IMR-90 (cell line): ENCODE data around the gene FBXO34.

ENCODE experiments used
- BHLHE40 ChIP-seq: fragments of 150-350 bp; IDR thresholded peaks from 2 replicates; pipeline ENCODE4 v1.6.1; 2016; ENCODE audit warnings: mild to moderate bottlenecking, low read depth, low read length
- CEBPB ChIP-seq: IDR thresholded peaks from 2 replicates; pipeline ENCODE4 v1.6.1; 2012; ENCODE audit warnings: low read depth, low read length, improper control_type of control experiment
- CHD1 ChIP-seq: IDR thresholded peaks from 2 replicates; pipeline ENCODE4 v1.6.1; 2012; ENCODE audit warnings: low read depth, low read length, improper control_type of control experiment
- CTCF ChIP-seq: conservative IDR thresholded peaks from 2 replicates; pipeline ENCODE4 v1.5.1; 2012; ENCODE audit warnings: mild to moderate bottlenecking, low read depth, low read length, improper control_type of control experiment
- FOS ChIP-seq: fragments of 150-350 bp; IDR thresholded peaks from 2 replicates; pipeline ENCODE4 v1.6.1; 2016; ENCODE audit warnings: low read depth, low read length
- MAFK ChIP-seq: IDR thresholded peaks from 2 replicates; pipeline ENCODE4 v1.6.1; 2012; ENCODE audit warnings: low read depth, low read length, improper control_type of control experiment
- MXI1 ChIP-seq: IDR thresholded peaks from 2 replicates; pipeline ENCODE4 v1.6.1; 2012; ENCODE audit warnings: low read depth, mild to moderate bottlenecking, low read length, moderate library complexity, borderline replicate concordance
- POLR2A ChIP-seq: IDR thresholded peaks from 2 replicates; pipeline ENCODE4 v1.6.1; 2012; ENCODE audit warnings: mild to moderate bottlenecking, low read depth, low read length
- RCOR1 ChIP-seq: IDR thresholded peaks from 2 replicates; pipeline ENCODE4 v1.6.1; 2012; ENCODE audit warnings: mild to moderate bottlenecking, low read length, improper control_type of control experiment; ENCODE audit not compliant: insufficient replicate concordance
- SMC3 ChIP-seq: fragments of 150-350 bp; IDR thresholded peaks from 2 replicates; pipeline ENCODE4 v1.6.1; 2016; ENCODE audit warnings: low read depth, mild to moderate bottlenecking, antibody characterized with exemption, low read length, moderate library complexity

DNA sequence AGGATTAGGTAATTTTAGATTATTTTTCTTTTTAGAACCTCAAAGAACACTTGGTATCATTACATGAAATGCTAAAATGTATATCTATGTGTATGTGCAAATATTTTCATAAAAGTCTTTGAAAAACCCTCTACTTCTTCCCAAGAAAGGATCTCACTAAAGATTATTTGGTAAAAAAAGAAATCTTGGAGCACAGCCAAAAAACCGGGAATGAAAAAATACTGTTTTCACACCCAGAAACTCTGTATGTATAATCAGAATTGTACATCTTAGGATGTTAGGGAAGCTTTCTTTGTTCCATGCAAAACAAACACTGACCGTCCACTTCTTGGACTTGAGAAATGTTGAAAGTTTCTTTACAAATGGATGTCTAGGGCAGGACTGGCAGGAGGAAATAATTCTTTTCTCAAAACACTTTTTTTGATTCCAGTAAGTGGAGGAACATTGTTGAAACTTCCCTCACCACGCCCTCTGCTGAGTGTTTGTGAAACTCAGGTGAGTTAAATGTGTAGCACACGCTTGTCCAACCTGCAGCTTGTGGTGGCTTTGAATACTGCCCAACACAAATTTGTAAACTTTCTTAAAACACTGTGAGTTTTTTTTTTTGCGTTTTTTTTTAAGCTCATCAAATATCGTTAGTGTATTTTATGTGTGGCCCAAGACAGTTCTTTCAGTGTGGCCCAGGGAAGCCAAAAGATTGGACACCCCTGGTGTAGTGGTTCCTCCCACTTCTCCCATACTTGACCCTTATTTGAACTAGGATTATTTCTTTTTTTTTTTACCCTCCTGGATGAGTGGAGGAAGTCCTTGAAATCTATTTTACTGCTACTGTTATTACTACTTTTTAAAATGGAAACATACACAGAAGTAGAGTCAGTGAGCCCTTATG is 26.6 kb downstream of the FBXO34 start:
- no peak for TF ChIP-seq CTCF
- no peak for TF ChIP-seq CEBPB
- TF ChIP-seq MAFK = no peak
- TF ChIP-seq FOS = no peak
- TF ChIP-seq CHD1 = no peak
- no peak for TF ChIP-seq SMC3
- no peak for TF ChIP-seq POLR2A
- TF ChIP-seq BHLHE40 = no peak
- TF ChIP-seq RCOR1 = no peak
- TF ChIP-seq MXI1 = no peak
